HEK293 (cell line): ENCODE results near the gene MRPL9.

Experiments used
- CTCF ChIA-PET: fragments of 350-600 bp; formaldehyde crosslinking; extraction: SDS; loops from one replicate; lab custom pipeline; 2021; ENCODE audit warnings: antibody characterized with exemption; lab: Yijun Ruan, JAX
- POLR2A ChIA-PET: fragments of 300-600 bp; formaldehyde crosslinking; extraction: SDS; loops from one replicate; lab custom pipeline; 2020; ENCODE audit warnings: antibody characterized with exemption, inconsistent platforms; lab: Yijun Ruan, JAX
- H3K27ac ChIP-seq: fragments of 200-500 bp; sonication (Bioruptor generic); 2 replicates; pipeline ENCODE4 v1.5.1; 2014; ENCODE audit warnings: low read depth, low read length, control low read depth, inconsistent platforms; ENCODE audit errors: extremely low read depth
- H3K36me3 ChIP-seq, 2 experiments: fragments of 200-500 bp in 1 of 2; sonication (Bioruptor generic) in 1 of 2; 1 replicate in 1 of 2; 2 replicates in 1 of 2; pipeline ENCODE4 v1.5.1; 2014 to 2017; ENCODE audit warnings: inconsistent platforms in 2 of 2, low read length in 2 of 2; ENCODE audit not compliant: control insufficient read depth in 2 of 2, insufficient read depth in 1 of 2
- H3K4me1 ChIP-seq: fragments of 200-500 bp; sonication (Bioruptor generic); 2 replicates; pipeline ENCODE4 v1.5.1; 2014; ENCODE audit warnings: mild to moderate bottlenecking, low read length, inconsistent platforms; ENCODE audit not compliant: control insufficient read depth, insufficient read depth
- H3K4me3 ChIP-seq: 2 replicates; pipeline ENCODE4 v1.5.1; 2011; ENCODE audit warnings: low read depth, mild to moderate bottlenecking, control low read depth, low read length, moderate library complexity
- H3K9me3 ChIP-seq: fragments of 200-500 bp; sonication (Bioruptor generic); 2 replicates; pipeline ENCODE4 v1.5.1; 2014; ENCODE audit warnings: low read depth, low read length, inconsistent platforms; ENCODE audit not compliant: control insufficient read depth, insufficient read depth
- CTCF ChIP-seq: fragments of 450-650 bp; formaldehyde crosslinking; IDR thresholded peaks from 2 replicates; pipeline ENCODE4 v1.5.1; 2016; ENCODE audit warnings: missing biosample characterization, missing genetic modification characterization
- GLI4 ChIP-seq: fragments of 450-650 bp; formaldehyde crosslinking; IDR thresholded peaks from 2 replicates; pipeline ENCODE4 v1.5.1; 2016; ENCODE audit warnings: missing biosample characterization, missing genetic modification characterization
- ZFP37 ChIP-seq: fragments of 450-650 bp; formaldehyde crosslinking; IDR thresholded peaks from 2 replicates; pipeline ENCODE4 v1.5.1; 2016; ENCODE audit warnings: missing biosample characterization, missing genetic modification characterization
- ZFP41 ChIP-seq: fragments of 450-650 bp; formaldehyde crosslinking; IDR thresholded peaks from 2 replicates; pipeline ENCODE4 v1.5.1; 2016; ENCODE audit warnings: missing biosample characterization, missing genetic modification characterization, borderline replicate concordance
- ZNF133 ChIP-seq: fragments of 450-650 bp; formaldehyde crosslinking; IDR thresholded peaks from 2 replicates; pipeline ENCODE4 v1.5.1; 2016; ENCODE audit warnings: missing biosample characterization, missing genetic modification characterization
- ZNF18 ChIP-seq: fragments of 450-650 bp; formaldehyde crosslinking; IDR thresholded peaks from 2 replicates; pipeline ENCODE4 v1.5.1; 2016; ENCODE audit warnings: missing biosample characterization, missing genetic modification characterization
- ZNF23 ChIP-seq: fragments of 450-650 bp; formaldehyde crosslinking; IDR thresholded peaks from 2 replicates; pipeline ENCODE4 v1.5.1; 2016; ENCODE audit warnings: missing biosample characterization, missing genetic modification characterization, borderline replicate concordance
- ZNF426 ChIP-seq: fragments of 450-650 bp; formaldehyde crosslinking; IDR thresholded peaks from 2 replicates; pipeline ENCODE4 v1.5.1; 2017; ENCODE audit warnings: missing biosample characterization, missing genetic modification characterization, mild to moderate bottlenecking, inconsistent platforms, moderate library complexity
- ZNF473 ChIP-seq: fragments of 450-650 bp; formaldehyde crosslinking; IDR thresholded peaks from 2 replicates; pipeline ENCODE4 v1.5.1; 2017; ENCODE audit warnings: missing biosample characterization, missing genetic modification characterization
- ZNF501 ChIP-seq: fragments of 450-650 bp; formaldehyde crosslinking; IDR thresholded peaks from 2 replicates; pipeline ENCODE4 v1.5.1; 2016; ENCODE audit warnings: missing biosample characterization, missing genetic modification characterization
- ZNF510 ChIP-seq: fragments of 450-650 bp; formaldehyde crosslinking; IDR thresholded peaks from 2 replicates; pipeline ENCODE4 v1.5.1; 2018; ENCODE audit warnings: mild to moderate bottlenecking, missing genetic modification characterization, missing biosample characterization; ENCODE audit not compliant: insufficient replicate concordance
- ZNF529 ChIP-seq: fragments of 450-650 bp; formaldehyde crosslinking; IDR thresholded peaks from 2 replicates; pipeline ENCODE4 v1.5.1; 2017; ENCODE audit warnings: missing genetic modification characterization, missing biosample characterization; ENCODE audit not compliant: insufficient replicate concordance
- ZNF558 ChIP-seq: fragments of 450-650 bp; formaldehyde crosslinking; IDR thresholded peaks from 2 replicates; pipeline ENCODE4 v1.5.1; 2016; ENCODE audit warnings: missing biosample characterization, missing genetic modification characterization
- ZNF677 ChIP-seq: fragments of 450-650 bp; IDR thresholded peaks from 2 replicates; pipeline ENCODE4 v1.5.0; 2018; ENCODE audit warnings: missing biosample characterization, mild to moderate bottlenecking, missing genetic modification characterization, moderate library complexity
- TF ChIP-seq, protein P1 (sequence below): fragments of 450-650 bp; IDR thresholded peaks from 2 replicates; pipeline ENCODE4 v1.5.1; 2018; ENCODE audit warnings: missing biosample characterization, missing genetic modification characterization

The MRPL9 gene

GRCh38 chr1:151776665-151777062 lies 13.4 kb upstream of the MRPL9 start:
- no peaks in the 10 kb centered on the region for H3K4me1 ChIP-seq
- CTCF ChIA-PET, result interaction anchor here (0.5 to 0.9 kb wide), 2 partner anchors 11 to 13 kb away, joined by 3 to 4 read pairs; no protein-coding TSS in a partner anchor
- no peak overlapping the region for H3K4me3 ChIP-seq
- H3K9me3 ChIP-seq, result no peaks in the 10 kb centered on the region
- peaks cover 1 to 65% of the 10 kb centered on the region in 2 experiments for H3K36me3 ChIP-seq
- POLR2A ChIA-PET, result no interaction called here
- H3K27ac ChIP-seq, result no peak overlapping the region
- TF ChIP-seq, protein P1, sequence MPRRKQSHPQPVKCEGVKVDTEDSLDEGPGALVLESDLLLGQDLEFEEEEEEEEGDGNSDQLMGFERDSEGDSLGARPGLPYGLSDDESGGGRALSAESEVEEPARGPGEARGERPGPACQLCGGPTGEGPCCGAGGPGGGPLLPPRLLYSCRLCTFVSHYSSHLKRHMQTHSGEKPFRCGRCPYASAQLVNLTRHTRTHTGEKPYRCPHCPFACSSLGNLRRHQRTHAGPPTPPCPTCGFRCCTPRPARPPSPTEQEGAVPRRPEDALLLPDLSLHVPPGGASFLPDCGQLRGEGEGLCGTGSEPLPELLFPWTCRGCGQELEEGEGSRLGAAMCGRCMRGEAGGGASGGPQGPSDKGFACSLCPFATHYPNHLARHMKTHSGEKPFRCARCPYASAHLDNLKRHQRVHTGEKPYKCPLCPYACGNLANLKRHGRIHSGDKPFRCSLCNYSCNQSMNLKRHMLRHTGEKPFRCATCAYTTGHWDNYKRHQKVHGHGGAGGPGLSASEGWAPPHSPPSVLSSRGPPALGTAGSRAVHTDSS (tag by site-specific recombination), result no peak
- TF ChIP-seq ZNF133 (tag by site-specific recombination), result peak; percentile 92

- Histone ChIP-seq H3K4me3 (no peak overlapping the region), H3K36me3 (peaks cover 0 to 66% of the 10 kb centered on the region in 2 experiments), H3K27ac (no peak overlapping the region)
- CTCF ChIA-PET, result interaction anchor here (0.7 kb wide), 1 partner anchor 60 kb away, joined by 3 read pairs; no protein-coding TSS in a partner anchor
- POLR2A ChIA-PET, result no interaction called here
- no peak for TF ChIP-seq ZNF510
- TF ChIP-seq ZNF18 (tag by site-specific recombination), result no peak
- TF ChIP-seq ZNF473 (tag by site-specific recombination), result no peak
- no peak for TF ChIP-seq CTCF (tag by site-specific recombination)
- no peak for TF ChIP-seq ZNF23 (tag by site-specific recombination)
- no peak for TF ChIP-seq ZNF529 (tag by site-specific recombination)
- no peak for TF ChIP-seq ZNF558 (tag by site-specific recombination)
- TF ChIP-seq ZFP37 (tag by site-specific recombination), result no peak
- TF ChIP-seq ZNF677 (tag by site-specific recombination), result no peak
- TF ChIP-seq ZFP41 (tag by site-specific recombination), result no peak
- TF ChIP-seq GLI4 (tag by site-specific recombination), result no peak
- TF ChIP-seq ZNF426 (tag by site-specific recombination), result no peak
- no peak for TF ChIP-seq ZNF501 (tag by site-specific recombination)
- TF ChIP-seq, all 188 proteins: peak for 0
- Histone ChIP-seq H3K9me3 (no peaks in the 10 kb centered on the region), H3K4me1 (no peaks in the 10 kb centered on the region)
Observed at GRCh38 chr1:151775894-151776664, 12.8 kb upstream of the MRPL9 start.
